Stomach (tissue), 4 donors: ENCODE results near the gene ARID4A.

Experiments
- CTCF ChIP-seq, 7 experiments: fragments of 450-650 bp in 4 of 7; fragments of 200-600 bp in 3 of 7; sonication (generic) in 3 of 7; IDR thresholded peaks; one replicate each; pipeline ENCODE4 v1.5.1; 2016 to 2019; ENCODE audit warnings: antibody characterized with exemption in 7 of 7, control low read depth in 2 of 7, mild to moderate bottlenecking in 1 of 7
- EP300 ChIP-seq: sonication (generic); formaldehyde crosslinking; IDR thresholded peaks from one replicate; pipeline ENCODE4 v1.6.1; 2017; ENCODE audit warnings: antibody characterized with exemption
- POLR2A ChIP-seq, 4 donors: fragments of 450-650 bp; IDR thresholded peaks; one replicate each; pipeline ENCODE4 v1.6.1; 2016; ENCODE audit warnings: antibody characterized with exemption in 4 of 4, control low read depth in 2 of 4, mild to moderate bottlenecking in 1 of 4, moderate library complexity in 1 of 4
- POLR2AphosphoS5 ChIP-seq, 3 donors: sonication (generic); formaldehyde crosslinking; IDR thresholded peaks; one replicate each; pipeline ENCODE4 v1.6.1; 2016; ENCODE audit warnings: antibody characterized with exemption in 3 of 3

GRCh38 chr14:58395562-58395811 lies 97.1 kb downstream of the ARID4A start:
- TF ChIP-seq CTCF (IDR thresholded peaks at IDR 0.05) (no peak), POLR2A (IDR thresholded peaks at IDR 0.05) (no peak), EP300 (no peak), POLR2AphosphoS5 (IDR thresholded peaks at IDR 0.05) (no peak)
